Activated naive CD4-positive, alpha-beta T cell treated with Interleukin-2 at 50 U/mL for 16 hours (primary cell): ENCODE measurements around the gene CSTF2.

Experiments used
- DNase-seq: peaks from one replicate; pipeline ENCODE4 v3.0.0-alpha.2; 2020

CSTF2 gene

DNA sequence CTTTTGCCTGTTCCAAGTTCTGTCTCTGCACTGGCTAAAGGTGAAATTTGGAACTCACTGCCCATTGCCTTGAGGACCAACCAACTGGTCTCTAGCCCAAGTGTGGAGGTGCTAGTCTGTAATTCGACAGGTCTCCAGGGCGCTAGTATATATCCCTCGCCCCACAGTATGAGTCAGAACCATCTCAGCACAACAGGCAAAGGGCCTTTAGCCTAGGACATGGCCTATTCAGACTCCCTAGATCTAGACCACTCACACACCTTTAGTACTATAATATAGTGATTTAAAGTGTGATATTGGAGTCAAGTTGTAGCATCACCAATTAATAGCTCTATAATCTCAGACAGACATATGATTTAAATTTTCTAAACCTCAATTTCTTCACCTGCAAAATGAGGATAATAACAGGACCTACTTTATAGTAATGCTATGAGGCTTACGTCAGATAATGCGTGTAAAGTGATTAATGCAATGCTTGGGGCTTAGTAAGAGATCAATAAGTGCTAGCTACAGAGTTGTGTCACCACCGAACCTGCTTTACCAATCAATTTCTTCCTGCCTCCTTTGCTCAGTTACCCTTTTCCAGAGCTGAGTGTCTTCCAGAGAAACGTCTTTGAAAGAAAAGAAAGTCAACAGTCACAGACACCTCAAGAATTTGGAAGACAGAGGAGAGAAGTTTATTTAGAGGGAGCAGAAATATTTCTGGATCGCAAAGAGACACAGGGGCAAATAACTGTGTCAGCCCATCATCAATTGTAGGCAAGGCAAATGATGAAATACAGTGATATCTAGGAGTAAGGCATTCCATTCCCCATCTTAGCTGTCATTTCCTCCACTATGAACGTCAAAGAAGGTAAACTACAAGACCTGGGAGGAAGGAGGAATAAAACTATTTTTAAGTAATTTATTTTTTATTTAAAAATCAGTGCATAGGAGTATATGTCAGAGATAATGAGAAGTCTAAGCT, 51.7 kb downstream of the CSTF2 start:
- no peak for DNase-seq

GRCh38 chrX:100874325-100874724, 54.1 kb downstream of the CSTF2 start, which contains the start of gene NOX1:
Gene NOX1, minus strand, starts transcription at chrX:100874359. Its CDS starts 220 bp downstream, at chrX:100874139.
- no peak for DNase-seq

DNA sequence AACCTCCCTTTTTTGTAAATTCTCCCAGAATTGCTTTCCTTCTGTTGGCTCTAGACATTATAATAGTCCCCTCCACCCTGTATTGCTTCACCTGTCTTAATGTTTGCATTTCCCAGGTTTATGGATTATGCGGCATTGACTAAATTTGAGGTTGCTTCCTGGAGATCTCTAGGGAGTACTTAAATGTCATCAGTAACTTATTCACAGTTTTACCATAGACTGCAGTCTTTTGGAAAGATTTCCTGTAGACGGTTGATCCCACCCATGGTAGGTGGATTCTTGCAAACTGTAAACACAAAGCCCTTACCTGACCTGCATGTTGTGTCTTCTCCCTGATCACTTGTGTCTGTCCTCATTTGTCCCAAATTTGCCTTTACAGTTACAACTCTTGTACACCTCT, 60.2 kb downstream of the CSTF2 start:
- DNase-seq, result no peak

DNA sequence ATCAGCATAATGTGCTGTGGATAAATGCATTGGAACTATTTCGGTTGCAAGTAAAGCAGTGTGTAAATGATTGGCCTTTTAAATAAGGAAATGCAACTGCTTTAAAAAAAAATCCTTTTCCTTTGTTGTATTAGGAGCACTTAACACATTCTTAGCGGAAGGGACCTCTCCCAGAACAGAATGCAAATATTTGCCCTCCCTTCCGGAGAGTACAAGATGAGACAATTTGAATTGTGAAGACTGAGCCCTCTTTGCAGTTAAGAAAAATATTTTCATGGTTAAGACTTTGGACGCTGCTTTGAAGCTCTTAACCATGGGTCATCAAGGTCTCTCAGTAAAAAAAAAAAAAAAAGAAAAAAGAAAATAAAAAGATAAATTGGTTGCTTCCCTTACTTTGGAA, 63.5 kb downstream of the CSTF2 start:
- DNase-seq, result no peak
